ENCODE measurements around the gene ALDH4A1. TPM values are rescaled to one million over a fixed set of nuclear protein-coding genes. Genes with fewer than 3 reads are reported as not detected.

ALDH4A1 gene
- total RNA-seq, 1 experiment from 2014 or later, result 31.0 TPM

GRCh38 chr1:18922848-18923755 lies 20.7 kb upstream of the ALDH4A1 start (continued):
- TF ChIP-seq HMGXB4 (CRISPR knock-in tag; IDR thresholded peaks at IDR 0.05) (no peak), ZMAT4 (CRISPR knock-in tag; IDR thresholded peaks at IDR 0.05) (no peak), AR (CRISPR knock-in tag; IDR thresholded peaks at IDR 0.05) (no peak), TEAD4 (CRISPR knock-in tag; IDR thresholded peaks at IDR 0.05) (no peak), EMX1 (CRISPR knock-in tag; IDR thresholded peaks at IDR 0.05) (no peak)

- DNase-seq (ENCODE audit: low spot score), result no peak
- CTCF ChIA-PET, result interaction anchor here (0.7 to 5.1 kb wide), 7 partner anchors 9 to 137 kb away, joined by 3 to 71 read pairs (median 4); no protein-coding TSS in a partner anchor
- POLR2A ChIA-PET, result interaction anchor here (0.6 to 1.3 kb wide), 2 partner anchors 34 to 77 kb away, joined by 4 read pairs; partner anchors contain the start of gene IFFO2
- Mint-ChIP-seq H3K27ac (no peak overlapping the region), H3K27me3 (ENCODE audit: low read depth) (no peaks in the 10 kb centered on the region), H3K9me3 (no peaks in the 10 kb centered on the region), H3K4me3 (no peak overlapping the region), H3K4me1 (peaks cover 13% of the 10 kb centered on the region), H3K36me3 (no peaks in the 10 kb centered on the region)
- ATAC-seq, result no peak
- no peak for TF ChIP-seq NFYB (CRISPR knock-in tag; conservative IDR thresholded peaks at IDR 0.05; ENCODE audit: low read depth)
- no peak for TF ChIP-seq JUN (CRISPR knock-in tag; IDR thresholded peaks at IDR 0.05)
- TF ChIP-seq NFE2L1 (CRISPR knock-in tag; IDR thresholded peaks at IDR 0.05), result no peak
- no peak for TF ChIP-seq SP1 (CRISPR knock-in tag; conservative IDR thresholded peaks at IDR 0.05)
- no peak for TF ChIP-seq FOXK1 (CRISPR knock-in tag; IDR thresholded peaks at IDR 0.05)
- TF ChIP-seq E2F1 (CRISPR knock-in tag; IDR thresholded peaks at IDR 0.05), result no peak
- no peak for TF ChIP-seq RORB (CRISPR knock-in tag; IDR thresholded peaks at IDR 0.05)
- no peak for TF ChIP-seq RELA (CRISPR knock-in tag; IDR thresholded peaks at IDR 0.05; ENCODE audit: borderline replicate concordance)
- TF ChIP-seq ZNF396 (CRISPR knock-in tag; IDR thresholded peaks at IDR 0.05; ENCODE audit: borderline replicate concordance), result no peak
Observed at GRCh38 chr1:18922319-18922726, 20.0 kb upstream of the ALDH4A1 start.

- Mint-ChIP-seq H3K4me1 (peaks cover 13% of the 10 kb centered on the region), H3K9me3 (no peaks in the 10 kb centered on the region), H3K36me3 (no peaks in the 10 kb centered on the region), H3K27ac (no peak overlapping the region), H3K27me3 (ENCODE audit: low read depth) (no peaks in the 10 kb centered on the region), H3K4me3 (no peak overlapping the region)
- DNase-seq (ENCODE audit: low spot score), result no peak
- ChIA-PET CTCF (interaction anchor here (0.7 to 5.1 kb wide), 7 partner anchors 9 to 137 kb away, joined by 3 to 71 read pairs (median 4); no protein-coding TSS in a partner anchor), POLR2A (interaction anchor here (0.6 to 1.3 kb wide), 2 partner anchors 35 to 77 kb away, joined by 4 read pairs; partner anchors contain the start of gene IFFO2)
- no peak for ATAC-seq
- TF ChIP-seq ZSCAN18 (CRISPR knock-in tag; IDR thresholded peaks at IDR 0.05), result no peak
- TF ChIP-seq ZNF416 (CRISPR knock-in tag; IDR thresholded peaks at IDR 0.05), result no peak
- no peak for TF ChIP-seq ZNF263 (CRISPR knock-in tag; IDR thresholded peaks at IDR 0.05; ENCODE audit: low read depth)
- TF ChIP-seq ATF6 (CRISPR knock-in tag; IDR thresholded peaks at IDR 0.05), result no peak
- TF ChIP-seq ZNF138 (CRISPR knock-in tag; conservative IDR thresholded peaks at IDR 0.05), result no peak
- TF ChIP-seq FOXP4 (CRISPR knock-in tag; IDR thresholded peaks at IDR 0.05), result no peak
Observed at GRCh38 chr1:18921516-18922251, 19.3 kb upstream of the ALDH4A1 start.
